NCI-H524 treated with DMSO at 0.1 percent for 48 hours (cell line): ENCODE data around the gene PANK4.
A peak's percentile ranks its signal among the peaks of the same experiment; 100 is the strongest.

Experiments
- DNase-seq: peaks from one replicate; lab custom pipeline; 2025; lab: John Stamatoyannopoulos, UW

PANK4 gene

GRCh38 chr1:2512862-2513421 lies 13.5 kb downstream of the PANK4 start:
- no peak for DNase-seq

GRCh38 chr1:2510366-2511155 lies 15.8 kb downstream of the PANK4 start:
- no peak for DNase-seq

- DNase-seq = no peak
Measured at GRCh38 chr1:2509589-2509988, 16.8 kb downstream of the PANK4 start.

- DNase-seq = no peak
Measured at GRCh38 chr1:2508751-2509150, 17.6 kb downstream of the PANK4 start.

GRCh38 chr1:2508180-2508579 lies 18.2 kb downstream of the PANK4 start:
- no peak for DNase-seq

- no peak for DNase-seq
Measured at GRCh38 chr1:2507744-2508155, 18.6 kb downstream of the PANK4 start.

- DNase-seq = no peak
Measured at GRCh38 chr1:2506901-2507565, 19.4 kb downstream of the PANK4 start.

GRCh38 chr1:2506007-2506860 lies 20.2 kb downstream of the PANK4 start:
- DNase-seq = no peak

- no peak for DNase-seq
Measured at GRCh38 chr1:2505461-2505994, 20.9 kb downstream of the PANK4 start.

GRCh38 chr1:2504949-2505272 lies 21.5 kb downstream of the PANK4 start:
- no peak for DNase-seq

GRCh38 chr1:2504225-2504948 lies 22.0 kb downstream of the PANK4 start:
- DNase-seq = no peak

- DNase-seq = no peak
Measured at GRCh38 chr1:2503554-2504224, 22.7 kb downstream of the PANK4 start.

GRCh38 chr1:2502661-2503553 lies 23.5 kb downstream of the PANK4 start:
- DNase-seq = no peak

GRCh38 chr1:2502210-2502609 lies 24.2 kb downstream of the PANK4 start:
- DNase-seq = no peak

- DNase-seq = no peak
Measured at GRCh38 chr1:2501820-2502119, 24.6 kb downstream of the PANK4 start.

GRCh38 chr1:2501041-2501819 lies 25.2 kb downstream of the PANK4 start:
- DNase-seq = no peak

GRCh38 chr1:2499986-2500596 lies 26.3 kb downstream of the PANK4 start:
- peak; percentile 30 for DNase-seq

GRCh38 chr1:2499260-2499659 lies 27.1 kb downstream of the PANK4 start:
- DNase-seq = no peak

- DNase-seq = no peak
Measured at GRCh38 chr1:2498648-2499047, 27.7 kb downstream of the PANK4 start.
